B cell (primary cell): ENCODE results near the gene CNNM3.

Experiments
- CTCF ChIP-seq: fragments of 200-600 bp; IDR thresholded peaks from one replicate; pipeline ENCODE4 v1.8.0; 2022; ENCODE audit warnings: antibody characterized with exemption, mild to moderate bottlenecking
- EZH2 ChIP-seq: IDR thresholded peaks from 2 replicates; pipeline ENCODE4 v1.6.1; 2012; ENCODE audit warnings: borderline replicate concordance, low read depth, mild to moderate bottlenecking, moderate library complexity, low read length; ENCODE audit not compliant: insufficient read depth, poor library complexity, severe bottlenecking

GRCh38 chr2:96768083-96768561 lies 47.9 kb upstream of the CNNM3 start:
- TF ChIP-seq CTCF (no peak), EZH2 (no peak)
